ENCODE data around the gene FAR2. TPM values are rescaled to one million over a fixed set of nuclear protein-coding genes. Genes with fewer than 3 reads are reported as not detected.
A peak's percentile ranks its signal among the peaks of the same experiment; 100 is the strongest.
"Not testable (repeated sequence)": the region's sequence is repeated elsewhere in the genome, so short reads cannot be mapped to it uniquely, and the experiment has no call there.

FAR2 gene
- total and polyA plus RNA-seq, 9 donors, result 9.5 to 20.0 (median 10.2) TPM

DNA sequence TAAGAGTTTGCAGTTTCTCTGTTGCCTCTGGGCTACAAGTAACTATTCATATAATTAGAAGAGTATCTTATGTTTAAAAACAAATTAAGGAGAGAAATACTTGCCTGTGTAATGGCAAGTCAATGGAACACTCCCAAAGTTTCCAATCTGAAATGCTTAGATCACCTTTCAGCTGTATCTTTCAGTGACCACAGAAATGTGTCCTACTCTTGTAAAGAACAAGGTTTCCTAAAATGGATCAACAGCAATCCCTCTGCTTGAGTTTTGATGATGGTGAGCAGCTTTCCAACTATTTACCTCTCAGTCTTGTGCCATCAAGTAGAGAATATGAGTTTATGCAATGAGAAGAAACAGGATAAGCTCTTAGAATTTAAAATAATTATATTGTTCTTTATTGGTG, 139.0 kb downstream of the FAR2 start:
- Histone ChIP-seq H3K36me3 (ENCODE audit: control insufficient read depth, insufficient read depth, low read length) (no peaks in the 10 kb centered on the region), H3K9me3 (replicated peaks; ENCODE audit: control insufficient read depth, low read depth, low read length) (peaks cover 2% of the 10 kb centered on the region), H3K4me3 (ENCODE audit: low read length) (no peak overlapping the region), H3K4me1 (ENCODE audit: control insufficient read depth, insufficient read depth, low read length) (no peaks in the 10 kb centered on the region), H3K27ac (ENCODE audit: low read length) (no peak overlapping the region), H3K27me3 (ENCODE audit: control insufficient read depth, insufficient read depth, low read length) (no peaks in the 10 kb centered on the region)
- DNase-seq, result no peak

DNA sequence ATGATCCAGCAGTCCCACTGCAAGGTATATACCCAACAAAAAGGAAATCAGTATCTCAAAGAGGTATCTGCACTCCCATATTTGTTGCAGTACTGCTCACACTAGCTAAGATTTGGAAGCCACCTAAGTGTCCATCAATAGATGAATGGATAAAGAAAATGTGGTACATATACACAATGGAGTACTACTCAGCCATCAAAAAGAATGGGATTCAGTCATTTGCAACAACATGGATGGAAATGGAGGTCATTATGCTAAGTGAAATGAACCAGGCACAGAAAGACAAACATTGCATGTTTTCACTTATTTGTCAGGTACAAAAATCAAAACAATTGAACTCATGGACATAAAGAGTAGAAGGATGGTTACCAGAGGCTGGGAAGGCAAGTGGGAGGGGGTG, 141.4 kb downstream of the FAR2 start:
- H3K27me3 ChIP-seq (ENCODE audit: control insufficient read depth, insufficient read depth, low read length); DNase-seq; H3K36me3 ChIP-seq (ENCODE audit: control insufficient read depth, insufficient read depth, low read length); H3K4me3 ChIP-seq (ENCODE audit: low read length); H3K4me1 ChIP-seq (ENCODE audit: control insufficient read depth, insufficient read depth, low read length); H3K27ac ChIP-seq (ENCODE audit: low read length); H3K9me3 ChIP-seq (replicated peaks; ENCODE audit: control insufficient read depth, low read depth, low read length): not testable (repeated sequence)

GRCh38 chr12:29291226-29291625, 142.1 kb downstream of the FAR2 start:
- no CpG with 5 or more reads among the region's 3 CpGs for WGBS (ENCODE audit: insufficient coverage)
- peaks cover 2% of the 10 kb centered on the region for H3K9me3 ChIP-seq (replicated peaks; ENCODE audit: control insufficient read depth, low read depth, low read length)
- no peak for DNase-seq
- no peaks in the 10 kb centered on the region for H3K27me3 ChIP-seq (ENCODE audit: control insufficient read depth, insufficient read depth, low read length)
- no peaks in the 10 kb centered on the region for H3K36me3 ChIP-seq (ENCODE audit: control insufficient read depth, insufficient read depth, low read length)
- H3K27ac ChIP-seq (ENCODE audit: low read length), result no peak overlapping the region
- H3K4me1 ChIP-seq (ENCODE audit: control insufficient read depth, insufficient read depth, low read length), result no peaks in the 10 kb centered on the region
- no peak overlapping the region for H3K4me3 ChIP-seq (ENCODE audit: low read length)

DNA sequence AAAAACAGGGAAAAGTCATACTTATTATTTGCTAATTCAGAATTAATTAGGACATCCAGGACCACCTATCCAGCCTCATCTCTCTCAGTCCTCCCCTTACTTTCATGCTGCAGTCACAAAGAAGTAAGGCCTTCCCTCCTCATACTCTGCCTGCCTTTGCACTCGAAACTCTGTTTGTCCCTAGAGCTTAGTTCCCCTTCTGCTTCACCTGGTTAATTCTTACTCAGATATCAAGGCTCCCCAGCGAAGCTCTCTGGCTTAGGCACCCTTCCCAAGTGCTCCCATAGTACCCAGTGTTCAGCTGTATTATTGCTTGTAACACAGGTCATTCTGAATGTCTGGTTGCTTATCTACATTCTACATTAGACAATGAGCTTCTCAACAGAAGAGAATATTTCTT, 150.6 kb downstream of the FAR2 start:
- Histone ChIP-seq H3K4me3 (ENCODE audit: low read length) (no peak overlapping the region), H3K27me3 (ENCODE audit: control insufficient read depth, insufficient read depth, low read length) (no peaks in the 10 kb centered on the region), H3K4me1 (ENCODE audit: control insufficient read depth, insufficient read depth, low read length) (no peaks in the 10 kb centered on the region), H3K9me3 (replicated peaks; ENCODE audit: control insufficient read depth, low read depth, low read length) (no peaks in the 10 kb centered on the region), H3K36me3 (ENCODE audit: control insufficient read depth, insufficient read depth, low read length) (no peaks in the 10 kb centered on the region), H3K27ac (ENCODE audit: low read length) (no peak overlapping the region)
- no peak for DNase-seq
- 80% methylated on average over 2 of the region's 2 CpGs for WGBS (ENCODE audit: insufficient coverage)

DNA sequence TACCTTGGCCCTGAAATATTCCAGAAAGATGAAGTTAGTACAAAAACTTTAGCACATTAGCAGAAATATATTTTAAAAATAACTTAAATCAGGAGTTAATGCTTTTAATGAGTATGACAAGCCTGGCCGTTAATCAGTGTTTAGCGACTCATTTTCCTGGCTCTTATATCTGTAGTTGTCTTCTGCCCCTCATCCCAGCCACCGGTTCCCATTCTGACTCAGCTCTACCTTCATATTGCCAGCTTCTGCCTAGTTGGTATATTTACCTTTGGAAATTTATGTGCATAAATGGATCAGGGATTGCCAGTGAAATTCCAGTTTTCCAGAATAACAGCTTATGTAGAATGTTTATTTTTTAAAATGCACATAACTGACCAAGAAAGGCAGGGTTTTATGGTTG, 152.0 kb downstream of the FAR2 start:
- H3K4me1 ChIP-seq (ENCODE audit: control insufficient read depth, insufficient read depth, low read length), result no peaks in the 10 kb centered on the region
- no CpG with 5 or more reads among the region's 3 CpGs for WGBS (ENCODE audit: insufficient coverage)
- H3K27ac ChIP-seq (ENCODE audit: low read length), result no peak overlapping the region
- no peaks in the 10 kb centered on the region for H3K9me3 ChIP-seq (replicated peaks; ENCODE audit: control insufficient read depth, low read depth, low read length)
- H3K4me3 ChIP-seq (ENCODE audit: low read length), result no peak overlapping the region
- H3K36me3 ChIP-seq (ENCODE audit: control insufficient read depth, insufficient read depth, low read length), result no peaks in the 10 kb centered on the region
- DNase-seq, result no peak
- H3K27me3 ChIP-seq (ENCODE audit: control insufficient read depth, insufficient read depth, low read length), result no peaks in the 10 kb centered on the region

DNA sequence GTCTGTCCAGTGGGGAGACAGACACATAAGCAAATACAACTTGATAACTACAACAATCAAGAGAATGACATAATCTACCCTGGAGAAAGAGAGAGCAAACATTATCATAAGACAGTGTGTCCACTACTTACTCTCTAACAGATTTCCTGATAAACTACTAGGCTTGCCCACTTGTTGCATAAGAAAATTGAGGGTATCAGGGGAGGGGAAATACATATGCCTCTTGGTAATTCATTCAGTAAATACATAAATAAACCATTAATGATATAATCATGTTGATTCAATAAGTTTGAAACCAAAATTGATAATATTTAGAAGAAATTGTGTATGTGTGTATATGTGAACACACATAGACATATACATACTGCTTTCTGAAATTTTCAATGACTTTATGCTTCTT, 155.3 kb downstream of the FAR2 start:
- Histone ChIP-seq H3K9me3 (replicated peaks; ENCODE audit: control insufficient read depth, low read depth, low read length) (no peaks in the 10 kb centered on the region), H3K4me3 (ENCODE audit: low read length) (no peak overlapping the region), H3K36me3 (ENCODE audit: control insufficient read depth, insufficient read depth, low read length) (no peaks in the 10 kb centered on the region), H3K27ac (ENCODE audit: low read length) (no peak overlapping the region), H3K4me1 (ENCODE audit: control insufficient read depth, insufficient read depth, low read length) (no peaks in the 10 kb centered on the region), H3K27me3 (ENCODE audit: control insufficient read depth, insufficient read depth, low read length) (no peaks in the 10 kb centered on the region)
- no peak for DNase-seq

GRCh38 chr12:29306266-29306665, 157.2 kb downstream of the FAR2 start:
- Histone ChIP-seq H3K9me3 (replicated peaks; ENCODE audit: control insufficient read depth, low read depth, low read length) (no peaks in the 10 kb centered on the region), H3K4me1 (ENCODE audit: control insufficient read depth, insufficient read depth, low read length) (no peaks in the 10 kb centered on the region), H3K36me3 (ENCODE audit: control insufficient read depth, insufficient read depth, low read length) (no peaks in the 10 kb centered on the region), H3K27me3 (ENCODE audit: control insufficient read depth, insufficient read depth, low read length) (no peaks in the 10 kb centered on the region), H3K4me3 (ENCODE audit: low read length) (no peak overlapping the region), H3K27ac (ENCODE audit: low read length) (no peak overlapping the region)
- DNase-seq, result no peak
- WGBS (ENCODE audit: insufficient coverage), result no CpG with 5 or more reads among the region's 2 CpGs

DNA sequence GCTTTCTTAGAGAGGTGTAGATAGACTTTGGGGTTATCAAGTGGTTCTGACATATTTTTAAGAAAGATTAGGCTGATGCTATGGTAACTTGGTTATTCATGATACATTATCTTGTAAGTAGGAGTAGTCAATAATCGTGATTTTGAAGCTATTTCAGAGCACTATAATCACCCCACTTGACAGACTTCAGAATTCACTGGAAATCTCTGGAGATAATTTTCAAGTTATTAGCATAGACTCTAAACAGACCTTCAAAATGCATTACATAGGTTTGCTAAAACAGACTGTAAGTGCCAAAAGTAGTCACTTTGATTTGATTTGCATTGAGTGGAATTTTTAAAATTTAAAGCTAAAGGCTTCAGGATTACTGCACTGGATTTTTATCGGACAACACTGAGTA, 157.6 kb downstream of the FAR2 start:
- Histone ChIP-seq H3K27ac (ENCODE audit: low read length) (no peak overlapping the region), H3K4me3 (ENCODE audit: low read length) (no peak overlapping the region), H3K27me3 (ENCODE audit: control insufficient read depth, insufficient read depth, low read length) (no peaks in the 10 kb centered on the region), H3K36me3 (ENCODE audit: control insufficient read depth, insufficient read depth, low read length) (no peaks in the 10 kb centered on the region), H3K4me1 (ENCODE audit: control insufficient read depth, insufficient read depth, low read length) (no peaks in the 10 kb centered on the region), H3K9me3 (replicated peaks; ENCODE audit: control insufficient read depth, low read depth, low read length) (no peaks in the 10 kb centered on the region)
- 100% methylated on average over 1 of the region's 2 CpGs for WGBS (ENCODE audit: insufficient coverage)
- no peak for DNase-seq

GRCh38 chr12:29309320-29309902, 160.3 kb downstream of the FAR2 start:
- Histone ChIP-seq H3K9me3 (replicated peaks; ENCODE audit: control insufficient read depth, low read depth, low read length) (no peaks in the 10 kb centered on the region), H3K27me3 (ENCODE audit: control insufficient read depth, insufficient read depth, low read length) (no peaks in the 10 kb centered on the region), H3K36me3 (ENCODE audit: control insufficient read depth, insufficient read depth, low read length) (no peaks in the 10 kb centered on the region), H3K27ac (ENCODE audit: low read length) (no peak overlapping the region), H3K4me3 (ENCODE audit: low read length) (no peak overlapping the region), H3K4me1 (ENCODE audit: control insufficient read depth, insufficient read depth, low read length) (no peaks in the 10 kb centered on the region)
- 80% methylated on average over 1 of the region's 4 CpGs for WGBS (ENCODE audit: insufficient coverage)
- peak; percentile 16 for DNase-seq

DNA sequence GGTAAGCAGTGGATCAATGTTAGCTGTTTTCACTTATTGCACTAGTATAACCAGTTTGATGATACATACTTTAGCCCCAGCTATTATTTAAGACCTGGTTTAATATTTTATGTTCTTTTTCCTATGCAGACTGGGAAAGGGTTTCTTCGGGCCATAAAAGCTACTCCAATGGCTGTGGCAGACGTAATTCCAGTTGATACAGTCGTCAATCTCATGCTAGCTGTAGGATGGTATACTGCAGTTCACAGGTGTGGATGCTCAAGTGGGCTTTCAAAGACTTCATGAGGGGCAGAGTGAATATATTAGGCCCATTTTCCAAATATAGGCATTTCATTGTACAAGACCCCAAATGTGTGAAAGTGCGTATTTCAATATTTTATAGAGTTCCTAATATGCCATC, 161.8 kb downstream of the FAR2 start:
- Histone ChIP-seq H3K9me3 (replicated peaks; ENCODE audit: control insufficient read depth, low read depth, low read length) (no peaks in the 10 kb centered on the region), H3K27ac (ENCODE audit: low read length) (no peak overlapping the region), H3K4me1 (ENCODE audit: control insufficient read depth, insufficient read depth, low read length) (no peaks in the 10 kb centered on the region), H3K4me3 (ENCODE audit: low read length) (no peak overlapping the region), H3K36me3 (ENCODE audit: control insufficient read depth, insufficient read depth, low read length) (no peaks in the 10 kb centered on the region), H3K27me3 (ENCODE audit: control insufficient read depth, insufficient read depth, low read length) (no peaks in the 10 kb centered on the region)
- 65% methylated on average over 3 of the region's 4 CpGs for WGBS (ENCODE audit: insufficient coverage)
- no peak for DNase-seq

DNA sequence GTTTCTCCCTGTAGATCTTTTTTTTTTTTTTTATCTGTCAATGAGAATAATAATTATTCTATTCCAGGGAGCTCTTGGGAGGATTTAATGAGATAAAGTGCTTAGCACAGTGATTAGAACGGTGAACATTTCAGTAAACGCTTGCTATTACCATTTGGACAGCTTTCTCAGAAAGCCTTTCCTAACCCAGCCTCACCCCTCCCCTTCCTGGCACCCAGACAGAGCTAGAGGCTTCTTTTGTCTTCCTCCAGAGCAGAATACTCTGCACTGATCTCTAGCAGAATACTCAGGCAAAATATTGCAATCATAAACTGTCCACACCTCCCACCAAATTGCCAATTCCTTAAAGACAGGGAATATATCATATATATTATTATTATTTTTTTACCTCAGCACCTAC, 165.3 kb downstream of the FAR2 start:
- no peaks in the 10 kb centered on the region for H3K27me3 ChIP-seq (ENCODE audit: control insufficient read depth, insufficient read depth, low read length)
- WGBS (ENCODE audit: insufficient coverage), result no CpG with 5 or more reads among the region's 2 CpGs
- H3K4me1 ChIP-seq (ENCODE audit: control insufficient read depth, insufficient read depth, low read length), result no peaks in the 10 kb centered on the region
- no peaks in the 10 kb centered on the region for H3K9me3 ChIP-seq (replicated peaks; ENCODE audit: control insufficient read depth, low read depth, low read length)
- no peak overlapping the region for H3K4me3 ChIP-seq (ENCODE audit: low read length)
- H3K27ac ChIP-seq (ENCODE audit: low read length), result no peak overlapping the region
- H3K36me3 ChIP-seq (ENCODE audit: control insufficient read depth, insufficient read depth, low read length), result no peaks in the 10 kb centered on the region
- DNase-seq, result peak; percentile 54
